Breast epithelium (tissue), 4 donors: ENCODE data around the gene ATP11C. TPM values are rescaled to one million over a fixed set of nuclear protein-coding genes. Genes with fewer than 3 reads are reported as not detected.

Experiments
- DNase-seq, 2 donors: peaks; one replicate each; pipeline ENCODE4 v3.0.0-alpha.2; 2019; ENCODE audit warnings: low spot score in 2 of 2
- H3K27ac ChIP-seq, 2 donors: fragments of 200-600 bp; sonication (generic) in 1 of 2; one replicate each; pipeline ENCODE4 v1.5.1; 2016 to 2019; ENCODE audit warnings: mild to moderate bottlenecking in 1 of 2
- H3K27me3 ChIP-seq, 2 donors: fragments of 200-600 bp; sonication (generic) in 1 of 2; one replicate each; pipeline versions ENCODE4 v1.5.1 to v1.6.0; 2017 to 2019; ENCODE audit warnings: control low read depth in 1 of 2, mild to moderate bottlenecking in 1 of 2
- H3K36me3 ChIP-seq: fragments of 200-600 bp; one replicate; pipeline ENCODE4 v1.5.1; 2019
- H3K4me1 ChIP-seq, 2 donors: fragments of 200-600 bp; sonication (generic); one replicate each; pipeline ENCODE4 v1.5.1; 2016 to 2019; ENCODE audit warnings: control low read depth in 1 of 2
- H3K4me3 ChIP-seq, 3 donors: fragments of 200-600 bp; sonication (generic); 1 replicate in 2 of 3; 2 replicates in 1 of 3; pipeline ENCODE4 v1.5.1; 2016 to 2019; ENCODE audit warnings: mild to moderate bottlenecking in 3 of 3, moderate library complexity in 2 of 3
- H3K9me3 ChIP-seq, 2 donors: fragments of 200-600 bp; sonication (generic) in 1 of 2; one replicate each; pipeline ENCODE4 v1.5.1; 2016 to 2019; ENCODE audit warnings: control low read depth in 1 of 2
- CTCF ChIP-seq, 3 donors: fragments of 450-650 bp; IDR thresholded peaks; one replicate each; pipeline ENCODE4 v1.5.1; 2016 to 2017; ENCODE audit warnings: antibody characterized with exemption in 3 of 3, mild to moderate bottlenecking in 3 of 3, moderate library complexity in 3 of 3
- POLR2A ChIP-seq: fragments of 450-650 bp; IDR thresholded peaks from one replicate; pipeline ENCODE4 v1.6.1; 2016; ENCODE audit warnings: antibody characterized with exemption, mild to moderate bottlenecking, moderate library complexity
- POLR2AphosphoS5 ChIP-seq, 3 donors: sonication (generic); formaldehyde crosslinking; IDR thresholded peaks; one replicate each; pipeline ENCODE4 v1.6.1; 2017; ENCODE audit warnings: antibody characterized with exemption in 3 of 3
- intact Hi-C: fragments of 100-400 bp; cut with DNase I; formaldehyde crosslinking; loops from one replicate; pipeline ENCODE4 v1.15.1; 2023; ENCODE audit warnings: low total_unique reads
- total RNA-seq, 3 donors: library from RNA; depleted of rRNA; stranded (reverse); fragments of >200 nt; gene quantifications; one replicate each; pipeline ENCODE4 v1.1.0, GENCODE V29; 2016

ATP11C gene
- total RNA-seq, 3 donors from 2014 or later: 32.5 to 42.4 (median 34.1) TPM

GRCh38 chrX:139804482-139804881, 128.4 kb downstream of the ATP11C start:
- intact Hi-C loops: no loop called here
- Histone ChIP-seq H3K4me1 (no peaks in the 10 kb centered on the region), H3K36me3 (no peaks in the 10 kb centered on the region), H3K9me3 (no peaks in the 10 kb centered on the region), H3K27me3 (peaks cover 0 to 14% of the 10 kb centered on the region in 2 donors), H3K27ac (no peak overlapping the region), H3K4me3 (no peak overlapping the region)
- TF ChIP-seq POLR2A: no peak
- no peak for TF ChIP-seq POLR2AphosphoS5 (IDR thresholded peaks at IDR 0.05)
- no peak for TF ChIP-seq CTCF (IDR thresholded peaks at IDR 0.05)
- no peak for DNase-seq

- intact Hi-C loops: no loop called here
- Histone ChIP-seq H3K9me3 (no peaks in the 10 kb centered on the region), H3K4me3 (no peak overlapping the region), H3K4me1 (no peaks in the 10 kb centered on the region), H3K27me3 (peaks cover 0 to 12% of the 10 kb centered on the region in 2 donors), H3K36me3 (no peaks in the 10 kb centered on the region), H3K27ac (no peak overlapping the region)
- TF ChIP-seq CTCF (IDR thresholded peaks at IDR 0.05) (no peak), POLR2AphosphoS5 (IDR thresholded peaks at IDR 0.05) (no peak), POLR2A (no peak)
- no peak for DNase-seq
Observed at GRCh38 chrX:139803224-139803623, 129.6 kb downstream of the ATP11C start.

- no peak for DNase-seq
- Histone ChIP-seq H3K4me3 (no peak overlapping the region), H3K36me3 (no peaks in the 10 kb centered on the region), H3K9me3 (no peaks in the 10 kb centered on the region), H3K4me1 (no peaks in the 10 kb centered on the region), H3K27me3 (peaks cover 0 to 8% of the 10 kb centered on the region in 2 donors), H3K27ac (no peak overlapping the region)
- intact Hi-C loops: no loop called here
- TF ChIP-seq POLR2A: no peak
- TF ChIP-seq POLR2AphosphoS5 (IDR thresholded peaks at IDR 0.05): no peak
- no peak for TF ChIP-seq CTCF (IDR thresholded peaks at IDR 0.05)
Observed at GRCh38 chrX:139802048-139802447, 130.8 kb downstream of the ATP11C start.

- no peak overlapping the region for H3K27ac ChIP-seq
- no peak overlapping the region for H3K4me3 ChIP-seq
- intact Hi-C loops: no loop called here
- H3K9me3 ChIP-seq: no peaks in the 10 kb centered on the region
- TF ChIP-seq CTCF (IDR thresholded peaks at IDR 0.05) (no peak), POLR2AphosphoS5 (IDR thresholded peaks at IDR 0.05) (no peak), POLR2A (no peak)
- DNase-seq: no peak
- no peaks in the 10 kb centered on the region for H3K36me3 ChIP-seq
- no peaks in the 10 kb centered on the region for H3K4me1 ChIP-seq
- peaks cover 0 to 7% of the 10 kb centered on the region in 2 donors for H3K27me3 ChIP-seq
Observed at GRCh38 chrX:139801397-139801813, 131.4 kb downstream of the ATP11C start.

GRCh38 chrX:139798701-139799100, 134.2 kb downstream of the ATP11C start:
- Histone ChIP-seq H3K27me3 (no peaks in the 10 kb centered on the region), H3K27ac (no peak overlapping the region), H3K4me3 (no peak overlapping the region), H3K4me1 (no peaks in the 10 kb centered on the region), H3K9me3 (no peaks in the 10 kb centered on the region), H3K36me3 (no peaks in the 10 kb centered on the region)
- intact Hi-C loops: no loop called here
- no peak for DNase-seq
- TF ChIP-seq POLR2AphosphoS5 (IDR thresholded peaks at IDR 0.05) (no peak), CTCF (IDR thresholded peaks at IDR 0.05) (no peak), POLR2A (no peak)
